ENCODE results near the gene SLAIN2.
"Not testable (repeated sequence)": the region's sequence is repeated elsewhere in the genome, so short reads cannot be mapped to it uniquely, and the experiment has no call there.

SLAIN2 gene

DNA sequence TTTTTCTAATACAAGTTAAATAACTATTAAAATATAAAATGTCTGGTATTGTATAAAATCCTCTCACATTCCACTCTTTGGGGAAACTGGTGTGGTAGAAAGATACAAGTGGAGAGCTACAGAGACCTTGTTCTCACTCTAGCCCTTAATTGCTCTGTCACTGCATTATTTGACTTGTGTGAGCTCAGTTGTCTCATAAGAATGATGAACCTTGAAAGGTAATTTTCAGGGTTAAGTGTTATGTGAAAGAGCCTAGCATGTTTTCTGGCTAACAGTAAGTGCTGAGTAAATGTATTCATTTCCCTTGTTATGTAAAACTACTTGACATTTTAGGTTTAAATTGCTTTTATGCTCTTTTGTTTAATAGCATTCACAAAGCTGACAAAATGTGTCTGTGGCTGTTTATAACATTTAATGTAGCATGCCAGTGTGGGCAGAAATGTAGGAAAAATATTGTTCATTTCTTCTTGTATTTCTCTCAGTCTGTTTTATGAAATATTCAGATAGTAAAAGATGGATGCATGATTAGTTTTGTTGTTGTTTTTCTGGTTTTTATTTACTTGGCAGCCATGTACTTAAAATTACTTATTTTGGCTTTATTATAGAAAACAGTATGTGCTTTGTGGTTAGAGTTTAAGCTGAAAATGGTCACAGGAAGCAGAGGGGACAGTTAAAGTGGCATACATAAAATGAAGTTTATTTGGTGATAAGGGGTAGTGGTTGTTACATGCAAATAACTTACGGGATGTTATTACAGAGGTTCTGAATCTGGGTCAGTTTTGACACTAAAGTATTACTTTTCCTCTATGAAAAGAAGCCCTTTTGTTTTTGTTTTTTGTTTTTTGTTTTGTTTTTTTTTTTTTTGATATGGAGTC lies 29.2 kb downstream of the SLAIN2 start:
- no peak for DNase-seq

DNA sequence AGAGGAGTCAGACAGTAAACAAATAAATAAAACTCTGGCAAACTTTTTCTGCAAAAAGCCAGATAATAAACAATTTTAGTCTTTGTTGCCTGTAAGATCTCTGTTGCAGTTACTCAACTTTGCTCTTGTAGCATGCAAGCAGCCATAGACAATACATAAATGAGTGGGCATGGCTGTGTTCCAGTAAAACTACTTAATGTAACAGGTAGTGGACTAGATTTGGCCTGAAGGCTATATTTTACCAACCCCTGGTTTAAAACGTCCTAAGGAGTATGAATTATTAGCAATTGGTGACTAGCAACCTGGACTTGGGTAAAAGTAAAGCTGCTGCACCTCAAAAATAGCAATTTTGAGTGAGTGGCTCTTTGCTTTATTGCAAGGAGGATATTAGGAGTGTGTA lies 30.9 kb downstream of the SLAIN2 start:
- no peak for DNase-seq

DNA sequence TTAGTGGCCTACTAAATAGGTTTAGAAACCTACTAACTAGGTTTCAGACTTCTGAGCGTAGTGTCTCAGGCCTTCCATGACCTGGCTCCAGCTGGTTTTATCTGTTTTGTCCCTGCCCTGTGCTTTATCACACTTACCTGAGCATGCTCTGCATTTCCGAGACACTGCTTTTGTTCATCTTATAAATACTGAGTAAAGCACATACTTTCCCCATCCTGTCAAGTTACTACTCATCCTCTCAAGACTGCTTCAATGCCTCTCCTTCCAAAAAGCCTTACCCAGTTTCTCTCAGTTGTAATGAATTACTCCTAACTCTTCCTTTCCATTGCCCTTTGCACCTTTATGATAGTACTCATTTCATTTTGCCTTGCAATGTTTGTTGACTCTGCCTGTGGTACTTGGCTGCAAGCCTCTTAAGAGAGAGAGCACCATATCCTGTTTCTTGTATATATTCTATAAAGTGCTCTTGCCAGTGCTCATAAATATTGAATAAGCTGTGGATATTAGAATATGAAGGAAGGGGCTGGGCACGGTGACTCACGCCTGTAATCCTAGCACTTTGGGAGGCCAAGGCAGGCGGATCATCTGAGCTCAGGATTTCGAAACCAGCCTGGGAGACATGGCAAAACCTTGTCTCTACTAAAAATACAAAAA lies 34.4 kb downstream of the SLAIN2 start:
- no peak for DNase-seq

DNA sequence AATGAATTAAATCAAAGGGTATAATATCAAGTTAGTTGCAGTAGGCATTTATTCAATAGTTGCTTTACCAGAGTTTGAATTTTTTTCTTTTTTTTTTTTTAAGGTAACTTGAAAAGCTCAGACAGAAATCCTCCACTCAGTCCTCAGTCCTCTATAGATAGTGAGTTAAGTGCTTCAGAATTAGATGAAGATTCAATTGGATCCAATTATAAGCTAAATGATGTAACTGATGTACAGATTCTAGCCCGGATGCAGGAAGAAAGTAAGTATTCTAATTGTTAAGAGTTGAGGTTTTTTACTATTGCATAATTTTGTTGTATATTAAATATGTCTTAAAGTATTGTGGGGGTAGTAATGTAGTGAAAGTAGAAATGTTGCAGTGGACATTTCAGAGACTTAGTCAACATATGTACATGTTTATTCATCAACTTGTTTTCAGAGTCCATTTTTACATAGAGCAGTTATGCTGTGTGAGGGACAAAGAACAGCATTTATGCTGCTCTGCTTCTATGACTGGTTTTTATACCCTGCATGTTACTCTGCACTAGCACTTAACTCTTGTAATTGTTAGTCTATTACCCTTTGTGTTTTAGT lies 38.4 kb downstream of the SLAIN2 start:
- DNase-seq: no peak

DNA sequence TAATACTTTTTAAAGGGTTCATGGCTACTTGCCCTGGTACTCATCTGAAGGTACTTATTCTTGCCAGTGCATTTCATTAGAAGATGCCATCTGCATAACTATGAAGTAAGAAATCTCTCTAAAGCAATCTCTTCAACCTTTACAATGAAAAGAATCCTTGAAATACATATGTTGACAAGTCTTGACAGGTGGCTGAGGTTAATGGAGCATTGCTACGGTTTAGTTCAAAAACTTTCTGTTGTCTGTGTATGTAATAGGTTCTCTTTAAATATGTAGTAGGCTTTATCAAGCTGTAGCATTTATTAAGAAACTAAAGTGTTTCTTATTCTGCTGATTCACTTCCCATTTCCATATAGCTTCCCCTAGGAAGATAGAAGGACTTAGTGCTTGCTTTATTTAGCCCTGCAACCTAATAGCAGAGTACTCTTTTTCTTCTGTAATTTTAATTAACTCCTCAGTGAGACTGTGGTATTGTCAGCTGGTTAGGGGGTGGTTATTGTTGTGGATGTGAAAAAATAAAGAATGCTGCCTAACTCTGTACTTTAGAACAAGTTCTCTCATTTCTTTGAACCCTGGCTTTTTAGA lies 39.3 kb downstream of the SLAIN2 start:
- DNase-seq: no peak

DNA sequence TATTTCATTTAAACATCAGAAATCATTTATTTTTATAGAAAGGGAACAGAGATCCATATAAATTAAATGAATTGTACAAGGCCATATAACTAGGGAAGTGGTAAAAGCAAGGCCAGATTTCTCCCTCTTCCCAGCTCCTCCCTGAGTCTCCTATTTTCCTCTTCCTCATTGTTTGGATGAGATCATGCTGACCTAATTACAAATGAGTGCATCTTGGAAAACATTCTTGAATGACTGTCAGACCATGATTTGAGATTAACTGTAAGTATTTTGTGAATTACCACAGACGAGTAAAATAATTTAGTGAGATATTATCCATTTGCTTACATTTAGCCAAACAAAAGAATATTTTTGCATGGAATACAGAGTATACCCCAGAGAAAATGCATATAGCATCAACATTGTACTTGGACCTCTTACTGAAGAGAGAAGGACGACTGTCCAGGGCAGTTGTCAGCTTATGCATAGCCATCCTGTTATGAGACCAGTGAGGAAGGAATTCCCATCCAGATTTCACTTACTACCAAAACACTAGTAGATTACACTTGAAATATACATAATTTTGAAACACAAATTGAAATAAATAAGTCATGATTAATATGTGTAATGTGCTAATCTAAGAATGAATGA lies 47.3 kb downstream of the SLAIN2 start:
- no peak for DNase-seq

DNA sequence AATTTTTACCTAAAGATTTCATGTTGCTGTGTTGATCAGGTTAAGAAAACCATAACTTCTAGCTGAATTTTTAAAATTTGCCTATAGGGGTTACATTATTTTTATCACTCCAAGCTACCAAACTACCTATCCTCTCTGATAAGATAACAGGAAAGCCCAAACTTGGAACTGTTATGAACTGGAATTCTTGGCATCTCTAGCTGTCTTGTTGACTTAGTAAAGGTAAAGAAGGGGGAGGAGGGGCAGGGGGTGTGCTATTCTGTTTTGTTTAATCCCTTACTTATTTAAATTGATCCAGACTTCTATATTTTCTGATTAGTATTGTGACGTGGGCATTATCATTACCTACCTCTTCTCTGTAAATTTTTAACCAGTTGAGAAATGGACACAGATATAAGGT lies 54.7 kb downstream of the SLAIN2 start:
- DNase-seq: no peak

DNA sequence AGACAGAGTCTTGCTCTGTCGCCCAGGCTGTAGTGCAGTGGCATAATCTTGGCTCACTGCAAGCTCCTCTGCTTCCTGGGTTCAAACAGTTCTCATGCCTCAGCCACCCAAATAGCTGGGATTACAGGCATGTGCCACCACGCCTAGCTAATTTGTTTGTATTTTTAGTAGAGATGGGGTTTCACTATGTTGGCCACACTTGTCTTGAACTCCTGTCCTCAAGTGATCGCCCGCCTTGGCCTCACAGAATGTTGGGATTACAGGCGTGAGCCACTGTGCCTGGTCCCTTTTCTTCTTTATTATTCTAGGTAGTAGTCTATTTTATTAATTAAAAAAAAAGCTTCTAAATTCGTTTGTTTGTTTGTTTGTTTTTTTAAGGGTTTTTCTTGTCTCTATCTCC lies 59.1 kb downstream of the SLAIN2 start:
- DNase-seq: no peak

DNA sequence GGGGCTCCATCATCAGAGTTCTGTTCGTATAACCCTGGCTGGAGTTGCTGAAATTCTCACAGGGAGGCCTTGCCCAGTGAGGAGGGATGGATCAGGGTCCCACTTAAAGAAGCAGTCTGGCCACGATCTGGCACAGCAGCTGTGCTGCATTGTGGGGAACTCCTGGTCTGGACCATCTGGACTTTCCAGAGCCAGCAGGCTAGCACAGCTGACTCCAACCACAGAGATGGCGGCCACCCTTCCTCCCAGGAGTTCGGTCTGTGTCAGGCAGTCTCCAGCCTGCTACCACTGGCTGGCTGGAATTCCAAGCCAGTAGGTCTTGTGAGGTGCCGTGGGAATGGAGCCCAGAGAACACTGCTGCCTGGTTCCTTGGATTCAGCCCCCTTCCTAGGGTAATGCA lies 62.0 kb downstream of the SLAIN2 start:
- no peak for DNase-seq

DNA sequence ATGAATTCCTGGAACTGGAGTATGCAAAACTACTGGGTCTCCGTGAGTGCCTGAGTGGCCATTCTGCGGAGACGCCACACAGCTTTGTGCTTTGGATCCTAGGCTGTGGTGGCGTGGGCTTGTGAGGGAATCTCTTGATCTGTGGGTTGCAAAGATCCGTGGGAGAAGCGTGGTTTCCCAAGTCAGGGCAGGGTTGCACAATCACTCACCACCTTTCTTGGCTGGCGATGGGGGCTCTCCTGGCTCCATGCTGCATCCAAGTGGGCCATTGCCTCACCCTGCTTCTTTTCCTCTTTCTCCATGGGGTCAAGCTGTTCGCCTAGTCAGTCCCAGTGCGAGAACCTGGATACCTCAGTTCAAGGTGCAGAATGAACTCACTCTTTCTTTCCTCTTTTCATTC lies 62.5 kb downstream of the SLAIN2 start:
- no peak for DNase-seq

DNA sequence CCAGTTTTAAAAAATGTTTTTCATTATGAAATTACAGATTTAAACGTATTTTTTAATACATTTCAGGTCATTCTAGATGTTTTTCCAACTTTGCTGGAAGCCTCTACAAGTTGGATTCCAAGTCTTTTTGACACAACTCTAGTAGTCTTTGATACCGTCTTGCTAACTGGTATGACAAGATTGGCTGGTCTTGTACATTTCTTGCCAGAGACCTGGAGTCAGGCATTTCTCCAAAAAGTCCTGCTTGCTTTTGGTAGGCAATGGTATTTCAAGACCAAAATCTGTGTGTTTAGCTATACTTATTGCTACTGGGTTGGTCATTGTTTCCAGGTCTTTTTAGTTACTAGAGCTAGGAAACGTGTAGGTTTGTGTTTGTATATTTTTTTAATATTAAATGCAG lies 64.6 kb downstream of the SLAIN2 start:
- DNase-seq: no peak

DNA sequence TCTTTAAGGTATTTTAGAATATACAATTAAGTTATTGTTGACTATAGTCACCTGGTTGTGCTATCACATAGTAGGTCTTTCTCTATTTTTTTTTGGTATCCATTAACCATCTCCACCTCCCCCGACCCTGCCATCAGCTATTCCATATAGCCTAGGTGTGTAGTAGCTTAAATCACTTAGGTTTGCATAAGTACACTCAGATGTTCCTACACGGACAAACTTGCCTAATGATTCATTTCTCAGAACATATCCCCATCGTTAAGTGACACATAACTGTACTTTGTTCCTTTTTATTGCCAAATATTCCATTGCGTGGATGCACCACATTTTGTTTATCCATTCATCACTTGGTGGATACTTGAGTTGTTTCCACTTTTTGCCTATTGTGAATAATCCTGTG lies 67.9 kb downstream of the SLAIN2 start:
- DNase-seq: no peak

DNA sequence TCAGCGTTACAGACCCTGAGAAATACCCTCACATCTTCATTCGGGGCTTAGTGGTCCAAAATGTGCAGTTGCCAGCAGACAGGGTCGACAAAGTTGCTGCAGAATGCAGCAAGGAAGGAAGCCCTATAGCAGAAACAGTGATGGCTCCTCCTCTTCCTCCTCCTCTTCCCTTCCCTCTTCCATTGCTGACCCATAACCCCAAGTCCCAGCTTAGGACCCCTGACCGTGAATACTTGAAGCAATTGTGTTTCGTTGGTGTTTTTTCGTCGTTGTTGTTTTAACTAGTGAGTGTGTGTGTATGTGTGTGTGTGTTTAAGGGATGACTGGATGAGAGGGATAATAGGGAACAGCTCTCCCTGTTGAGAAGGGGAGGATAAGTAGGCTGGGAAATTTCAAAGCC lies 69.5 kb downstream of the SLAIN2 start:
- DNase-seq: no peak

DNA sequence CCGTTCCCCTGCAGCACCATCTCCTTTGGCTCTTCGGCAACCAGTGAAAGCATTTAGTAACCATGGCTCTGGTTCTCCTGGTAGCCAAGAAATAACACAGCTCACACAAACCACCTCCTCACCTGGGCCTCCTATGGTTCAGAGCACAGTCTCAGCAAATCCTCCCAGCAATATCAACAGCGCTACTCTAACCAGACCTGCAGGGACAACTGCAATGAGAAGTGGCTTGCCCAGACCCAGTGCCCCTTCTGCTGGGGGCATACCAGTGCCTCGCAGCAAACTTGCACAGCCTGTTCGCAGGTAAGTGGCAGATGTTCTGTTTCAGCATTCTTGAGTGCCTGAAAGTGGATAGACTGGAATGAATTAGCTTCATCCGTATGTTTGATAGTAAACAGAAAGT lies 78.8 kb downstream of the SLAIN2 start:
- no peak for DNase-seq

DNA sequence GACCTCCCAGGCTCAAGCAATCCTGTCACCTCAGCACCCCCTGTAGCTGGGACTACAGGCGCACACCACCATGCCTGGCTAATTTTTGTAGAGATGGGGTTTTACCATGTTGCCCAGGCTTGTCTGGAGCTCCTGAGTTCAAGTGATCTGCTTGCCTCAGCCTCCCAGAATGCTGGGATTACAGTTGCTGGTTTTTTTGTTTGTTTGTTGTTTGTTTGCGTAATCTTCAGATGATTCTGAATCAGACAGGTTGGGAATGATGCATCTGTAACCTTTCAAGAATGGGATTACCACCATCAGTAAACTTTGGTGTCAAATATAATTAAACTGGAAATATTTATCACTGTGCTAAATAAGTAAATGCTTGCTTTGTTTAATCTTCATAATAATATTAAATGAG lies 79.8 kb downstream of the SLAIN2 start:
- no peak for DNase-seq

DNA sequence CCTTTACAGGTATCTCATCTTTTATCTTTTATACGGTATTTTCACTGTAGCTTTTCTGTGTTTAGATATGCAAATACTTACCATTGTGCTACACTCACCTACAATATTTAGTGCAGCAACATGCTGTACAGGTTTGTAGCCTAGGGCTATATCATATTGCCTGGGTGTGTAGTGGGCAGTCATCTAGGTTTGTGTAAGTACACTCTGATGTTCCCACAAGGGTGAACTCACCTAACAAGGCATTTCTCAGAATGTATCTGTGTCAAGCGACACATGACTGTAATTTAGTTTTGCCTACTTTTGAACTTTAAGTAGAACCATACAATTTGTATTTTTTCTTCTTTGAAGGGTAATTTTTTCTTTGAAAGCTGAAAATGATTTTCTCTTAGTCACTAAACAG lies 87.6 kb downstream of the SLAIN2 start:
- no peak for DNase-seq

DNA sequence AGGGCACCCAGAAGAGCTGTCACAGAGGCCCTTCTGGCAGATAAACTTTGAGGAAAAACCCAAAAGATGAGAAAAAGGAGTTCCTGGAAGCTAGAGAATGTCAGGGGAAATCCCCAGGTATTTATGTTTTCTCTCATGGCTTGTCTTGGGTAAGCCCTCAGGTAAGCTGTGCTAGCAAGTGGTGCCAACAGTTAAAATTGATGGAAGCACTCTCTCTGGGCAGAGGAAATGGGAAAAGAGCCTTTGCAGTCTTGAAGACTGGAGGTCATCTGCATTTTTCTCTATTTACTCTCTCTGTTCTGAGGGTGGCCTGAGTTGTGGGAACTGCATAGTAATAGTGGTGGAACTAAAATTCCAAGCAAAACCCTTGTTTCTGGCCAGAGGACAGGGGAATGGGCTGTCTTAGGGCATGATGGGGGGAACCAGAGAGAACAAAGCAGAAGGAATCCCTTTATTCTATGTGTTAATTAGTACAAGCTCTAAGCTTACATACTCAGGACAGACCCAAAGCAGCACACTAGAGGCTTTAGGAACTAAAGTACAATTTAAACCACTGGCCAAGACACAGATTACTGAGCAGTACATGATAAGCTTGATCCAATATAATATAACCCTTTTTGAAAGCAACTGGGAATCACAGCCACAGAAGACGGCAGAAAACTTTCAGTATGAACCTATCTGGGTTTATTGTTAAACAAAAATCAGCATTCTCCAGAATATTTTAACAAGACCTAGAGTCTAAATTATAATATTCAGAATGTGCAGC lies 88.6 kb downstream of the SLAIN2 start:
- DNase-seq: no peak

DNA sequence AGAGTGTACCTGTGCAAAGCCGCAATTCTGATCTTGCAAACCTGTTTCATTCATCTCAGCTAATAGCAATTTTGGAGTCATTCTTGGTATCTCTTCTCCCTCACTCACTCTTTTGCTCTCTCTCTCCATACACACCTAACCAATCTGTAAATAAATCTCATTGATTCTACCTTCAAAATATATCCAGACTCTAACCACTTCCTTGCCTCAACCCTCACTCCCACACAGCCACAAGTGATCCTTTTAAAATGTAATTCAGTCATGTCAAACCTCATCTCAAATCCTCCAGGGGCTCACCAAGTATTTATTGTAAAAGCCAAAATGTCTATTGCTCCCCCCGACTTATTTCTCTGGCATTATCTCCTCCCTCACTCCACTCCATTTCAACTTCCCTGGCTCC lies 90.1 kb downstream of the SLAIN2 start:
- DNase-seq: no peak

DNA sequence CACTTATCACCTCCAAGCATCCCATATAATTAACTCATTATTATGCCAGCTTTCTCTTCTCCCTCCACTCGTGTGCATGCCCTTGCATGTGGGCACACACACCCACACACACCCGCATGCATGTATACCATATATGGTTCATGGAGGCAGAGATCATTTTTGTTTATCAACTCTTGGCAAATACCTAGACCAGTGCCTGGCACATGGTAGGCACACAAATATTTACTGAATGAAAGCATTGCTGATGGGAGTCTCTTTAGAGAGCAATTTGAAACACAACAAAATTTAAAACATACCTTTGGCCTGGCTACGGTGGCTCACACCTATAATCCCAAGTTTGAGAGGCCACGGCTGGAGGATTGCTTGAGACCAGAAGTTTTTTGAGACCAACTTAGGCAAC lies 90.7 kb downstream of the SLAIN2 start:
- DNase-seq: no peak

DNA sequence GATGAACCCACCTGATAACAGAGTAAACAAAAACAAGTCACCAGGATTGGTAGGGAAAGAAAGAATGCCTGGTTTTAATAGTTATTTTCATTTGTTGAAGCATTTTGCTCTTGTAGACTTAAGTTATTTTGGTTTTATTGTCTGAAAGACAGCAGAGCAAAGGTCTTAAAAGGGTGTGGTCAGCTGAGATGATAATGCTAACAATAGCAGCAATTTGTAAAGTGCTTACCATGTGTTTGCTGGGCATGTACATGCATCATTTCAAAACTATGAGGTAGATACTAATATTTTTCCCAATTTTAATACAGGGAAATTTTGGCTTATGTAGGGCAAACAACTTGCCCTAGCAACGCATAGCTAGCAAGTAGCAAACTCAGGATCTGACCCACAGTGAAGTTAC lies 95.0 kb downstream of the SLAIN2 start:
- DNase-seq: no peak

DNA sequence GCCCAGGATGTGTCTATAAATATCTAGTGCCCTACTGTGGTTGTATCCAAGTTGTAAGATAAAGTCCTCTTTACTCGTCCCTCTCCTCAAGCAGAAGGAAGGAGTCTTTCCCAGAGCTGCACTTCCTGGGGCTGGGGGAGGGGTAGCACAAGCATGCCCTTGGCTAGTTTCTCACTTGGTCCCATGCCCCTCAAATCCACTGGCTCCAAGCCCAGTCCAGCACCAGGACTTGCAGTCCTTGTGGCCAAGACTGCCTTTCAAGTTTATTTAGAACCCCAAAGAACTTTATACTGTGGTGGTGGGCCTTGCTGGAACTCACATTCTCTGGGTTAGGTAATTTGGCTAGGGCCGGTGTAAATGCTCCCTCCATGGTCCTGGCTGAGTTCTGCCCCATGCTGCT lies 98.7 kb downstream of the SLAIN2 start:
- no peak for DNase-seq

DNA sequence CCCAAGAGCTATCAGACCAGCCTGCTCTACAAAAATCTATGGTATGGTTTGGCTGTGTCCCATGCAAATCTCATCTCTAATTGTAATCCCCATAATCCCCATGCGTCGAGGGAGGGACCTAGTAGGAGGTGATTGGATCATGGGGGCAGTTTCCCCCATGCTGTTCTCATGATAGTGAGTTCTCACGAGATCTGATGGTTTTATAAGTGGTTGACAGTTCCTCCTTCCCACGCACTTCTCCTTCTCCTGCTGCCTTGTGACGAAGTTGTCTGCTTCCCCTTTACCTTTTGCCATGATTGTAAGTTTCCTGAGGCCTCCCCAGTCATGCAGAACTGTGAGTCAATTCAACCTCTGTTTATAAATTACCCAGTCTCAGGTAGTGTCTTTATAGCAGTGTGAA lies 99.6 kb downstream of the SLAIN2 start:
- DNase-seq: not testable (repeated sequence)

DNA sequence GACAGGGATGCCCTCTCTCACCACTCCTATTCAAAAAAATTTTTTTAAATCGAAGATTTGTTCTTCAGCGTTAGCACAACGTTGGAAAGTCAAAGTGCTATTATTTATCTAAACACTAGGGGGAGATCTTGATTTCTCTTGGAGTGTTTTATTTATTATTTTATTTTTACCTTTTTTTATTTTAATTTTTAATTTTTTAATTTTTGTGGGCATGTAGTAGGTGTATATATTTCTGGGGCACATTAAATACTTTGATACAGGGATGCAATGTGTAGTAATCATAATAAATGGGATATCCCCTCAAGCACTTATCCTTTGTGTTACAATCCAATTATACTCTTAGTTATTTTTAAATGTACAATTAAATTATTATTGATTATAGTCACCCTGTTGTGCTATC lies 104.4 kb downstream of the SLAIN2 start:
- DNase-seq: no peak
